SU-DHL-6 (cell line): ENCODE results near the gene AOC2.

ENCODE experiments used
- H2AFZ ChIP-seq: fragments of 200-600 bp; sonication (generic); 2 replicates; pipeline ENCODE4 v1.6.1; 2014; ENCODE audit warnings: low read depth, mild to moderate bottlenecking, moderate library complexity, mixed read lengths, antibody characterized with exemption, low read length; ENCODE audit not compliant: severe bottlenecking
- H3F3A ChIP-seq: fragments of 200-600 bp; shearing (Covaris generic); 2 replicates; pipeline ENCODE4 v1.6.0; 2016; ENCODE audit warnings: antibody characterized with exemption, mild to moderate bottlenecking; ENCODE audit not compliant: insufficient read depth
- H3K27ac ChIP-seq: fragments of 200-600 bp; sonication (generic); 2 replicates; pipeline ENCODE4 v1.5.1; 2016; ENCODE audit warnings: low read depth, mild to moderate bottlenecking, low read length, moderate library complexity, mixed read lengths
- H3K27me3 ChIP-seq: fragments of 200-600 bp; sonication (generic), shearing (Covaris generic); 2 replicates; pipeline ENCODE4 v1.6.0; 2014; ENCODE audit warnings: mild to moderate bottlenecking, low read length
- H3K36me3 ChIP-seq: fragments of 200-600 bp; sonication (generic); 2 replicates; pipeline ENCODE4 v1.6.1; 2014; ENCODE audit warnings: mild to moderate bottlenecking, low read length, mixed read lengths
- H3K4me2 ChIP-seq: fragments of 300-600, 200-600 bp; shearing (Covaris generic), sonication (generic); 2 replicates; pipeline ENCODE4 v1.6.0; 2014; ENCODE audit warnings: low read length, low read depth, mild to moderate bottlenecking; ENCODE audit not compliant: poor library complexity, severe bottlenecking
- H3K4me3 ChIP-seq: fragments of 200-600 bp; sonication (generic); 2 replicates; pipeline ENCODE4 v1.5.1; 2014; ENCODE audit warnings: antibody characterized with exemption, low read length, mild to moderate bottlenecking, mixed read lengths; ENCODE audit not compliant: insufficient read depth, poor library complexity, severe bottlenecking
- H3K79me2 ChIP-seq: fragments of 200-600 bp; sonication (generic); 2 replicates; pipeline ENCODE4 v1.6.1; 2014; ENCODE audit warnings: mild to moderate bottlenecking, low read length, moderate library complexity; ENCODE audit not compliant: insufficient read depth
- H3K9ac ChIP-seq: fragments of 200-600 bp; sonication (generic); 2 replicates; pipeline ENCODE4 v1.7.0; 2014; ENCODE audit warnings: mild to moderate bottlenecking, low read length
- H3K9me2 ChIP-seq: fragments of 200-600 bp; sonication (generic); replicated peaks from 2 replicates; pipeline ENCODE4 v1.6.1; 2014; ENCODE audit warnings: low read length; ENCODE audit not compliant: insufficient read depth
- H3K9me3 ChIP-seq: fragments of 200-600 bp; sonication (generic); 2 replicates; pipeline ENCODE4 v1.6.1; 2014; ENCODE audit warnings: low read length, mixed read lengths; ENCODE audit not compliant: insufficient read depth
- H4K20me1 ChIP-seq: fragments of 200-600 bp; sonication (generic); 2 replicates; pipeline ENCODE4 v1.6.1; 2014; ENCODE audit warnings: low read depth, mild to moderate bottlenecking, antibody characterized with exemption, low read length, moderate library complexity, mixed read lengths
- CTCF ChIP-seq: fragments of 200-600 bp; sonication (generic); IDR thresholded peaks from one replicate; pipeline ENCODE4 v1.5.1; 2017; ENCODE audit warnings: antibody characterized with exemption, mild to moderate bottlenecking, low read length, moderate library complexity; ENCODE audit not compliant: insufficient read depth, poor library complexity, severe bottlenecking
- EZH2phosphoT487 ChIP-seq: fragments of 200-600 bp; sonication (generic), shearing (Covaris generic); conservative IDR thresholded peaks from 2 replicates; pipeline ENCODE4 v1.6.1; 2018; ENCODE audit warnings: mild to moderate bottlenecking, antibody characterized with exemption, low read length, moderate library complexity, mixed read lengths

AOC2 gene

DNA sequence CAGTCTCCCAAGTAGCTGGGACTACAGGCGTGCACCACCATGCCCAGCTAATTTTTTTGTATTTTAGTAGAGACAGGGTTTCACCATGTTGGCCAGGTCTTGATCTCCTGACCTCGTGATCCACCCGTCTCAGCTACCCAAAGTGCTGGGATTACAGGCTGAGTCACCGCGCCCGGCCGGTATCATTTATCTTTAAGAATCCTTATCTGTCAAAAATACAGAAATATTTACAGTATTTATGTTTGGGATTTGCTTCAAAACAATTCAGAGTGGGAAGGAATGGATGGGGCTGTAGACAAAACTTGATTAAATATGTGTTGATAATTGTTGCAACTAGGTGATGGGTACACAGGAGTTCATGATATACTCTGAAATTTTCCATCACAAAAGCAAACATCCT, 23.2 kb upstream of the AOC2 start:
- H4K20me1 ChIP-seq: no peaks in the 10 kb centered on the region
- H3F3A ChIP-seq: peaks cover 11% of the 10 kb centered on the region; the same call in 1 of the 2 replicates
- no peaks in the 10 kb centered on the region for H3K27me3 ChIP-seq
- H2AFZ ChIP-seq: no peak overlapping the region
- peaks cover 20% of the 10 kb centered on the region for H3K79me2 ChIP-seq
- H3K4me3 ChIP-seq: no peak overlapping the region
- no peaks in the 10 kb centered on the region for H3K9me2 ChIP-seq
- H3K27ac ChIP-seq: no peak overlapping the region
- TF ChIP-seq EZH2phosphoT487: no peak
- TF ChIP-seq CTCF: no peak
- no peak overlapping the region for H3K9ac ChIP-seq
- no peak overlapping the region for H3K4me2 ChIP-seq
- peaks cover 10% of the 10 kb centered on the region for H3K36me3 ChIP-seq
- no peaks in the 10 kb centered on the region for H3K9me3 ChIP-seq

DNA sequence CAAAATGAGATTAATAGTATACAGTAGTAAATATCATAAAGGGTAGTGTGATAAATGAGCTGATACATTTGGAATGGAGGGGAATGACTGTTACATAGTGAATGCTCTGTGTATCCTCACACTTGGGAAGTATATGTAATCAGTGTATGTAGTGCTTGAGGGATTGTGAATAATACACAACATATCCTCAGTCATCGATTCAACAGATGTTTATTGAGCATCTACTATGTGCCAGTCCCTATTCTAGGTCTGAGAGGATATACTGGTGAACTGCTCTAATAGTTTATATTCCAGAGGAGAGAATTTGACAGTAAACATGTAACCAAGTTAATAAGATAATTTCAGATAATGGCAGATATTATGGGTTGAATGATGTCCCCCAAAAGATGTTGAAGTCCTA, 16.9 kb upstream of the AOC2 start:
- TF ChIP-seq CTCF (no peak), EZH2phosphoT487 (no peak)
- no peaks in the 10 kb centered on the region for H3K36me3 ChIP-seq
- H3K9me2 ChIP-seq: no peaks in the 10 kb centered on the region
- H3K4me3 ChIP-seq: no peak overlapping the region
- H3K79me2 ChIP-seq: peaks cover 15% of the 10 kb centered on the region
- no peak overlapping the region for H3K27ac ChIP-seq
- no peak overlapping the region for H3K9ac ChIP-seq
- peaks cover 10% of the 10 kb centered on the region for H3F3A ChIP-seq
- H3K9me3 ChIP-seq: no peaks in the 10 kb centered on the region
- no peaks in the 10 kb centered on the region for H3K27me3 ChIP-seq
- H4K20me1 ChIP-seq: no peaks in the 10 kb centered on the region
- H3K4me2 ChIP-seq: no peak overlapping the region
- H2AFZ ChIP-seq: no peak overlapping the region

DNA sequence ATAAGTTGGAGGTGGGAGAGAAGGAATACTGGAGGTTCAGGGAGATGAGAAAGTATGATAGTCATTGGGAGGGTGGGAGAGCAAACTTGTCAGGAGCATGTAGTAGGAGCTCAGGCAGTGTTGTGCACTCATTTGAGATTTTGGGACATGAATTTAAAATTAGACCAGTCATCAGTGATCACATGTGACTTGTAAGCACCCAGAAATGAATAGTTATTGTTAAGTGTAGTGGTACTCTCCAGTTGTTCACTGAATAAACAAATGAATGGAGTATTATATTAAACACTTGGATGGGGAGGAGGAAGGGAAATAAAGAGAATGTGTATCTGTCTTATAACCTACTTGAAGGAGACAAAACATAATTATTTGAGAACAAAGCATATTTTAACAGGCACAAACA, 13.4 kb upstream of the AOC2 start:
- H3K9me2 ChIP-seq: no peaks in the 10 kb centered on the region
- no peaks in the 10 kb centered on the region for H3K27me3 ChIP-seq
- no peaks in the 10 kb centered on the region for H3K9me3 ChIP-seq
- peaks cover 27% of the 10 kb centered on the region for H3K79me2 ChIP-seq
- no peak overlapping the region for H3K4me2 ChIP-seq
- no peak overlapping the region for H3K4me3 ChIP-seq
- H2AFZ ChIP-seq: no peak overlapping the region
- no peaks in the 10 kb centered on the region for H4K20me1 ChIP-seq
- no peak overlapping the region for H3K27ac ChIP-seq
- no peak overlapping the region for H3K9ac ChIP-seq
- TF ChIP-seq EZH2phosphoT487 (no peak), CTCF (no peak)
- H3K36me3 ChIP-seq: peaks cover 7% of the 10 kb centered on the region; the same call in 1 of the 2 replicates
- peaks cover 6% of the 10 kb centered on the region for H3F3A ChIP-seq
